HG03064 (cell line): ENCODE data around the gene ETV6.
A peak's percentile ranks its signal among the peaks of the same experiment; 100 is the strongest.

ENCODE experiments used
- ATAC-seq: cut with Tn5 transposase; IDR thresholded peaks from one replicate; pipeline ENCODE4 v1.9.1; 2021; ENCODE audit warnings: low read depth; ENCODE audit not compliant: unreplicated experiment

The ETV6 gene

GRCh38 chr12:11641522-11641921 lies 8.0 kb upstream of the ETV6 start:
- ATAC-seq: no peak

GRCh38 chr12:11642785-11643184 lies 6.7 kb upstream of the ETV6 start:
- no peak for ATAC-seq

GRCh38 chr12:11645391-11645790 lies 4.1 kb upstream of the ETV6 start:
- ATAC-seq: no peak

GRCh38 chr12:11648514-11649412 lies 711 bp upstream of the ETV6 start:
- ATAC-seq: peak; percentile 31

- ATAC-seq: no peak
Measured at GRCh38 chr12:11650286-11651281, 1.1 kb downstream of the ETV6 start.

DNA sequence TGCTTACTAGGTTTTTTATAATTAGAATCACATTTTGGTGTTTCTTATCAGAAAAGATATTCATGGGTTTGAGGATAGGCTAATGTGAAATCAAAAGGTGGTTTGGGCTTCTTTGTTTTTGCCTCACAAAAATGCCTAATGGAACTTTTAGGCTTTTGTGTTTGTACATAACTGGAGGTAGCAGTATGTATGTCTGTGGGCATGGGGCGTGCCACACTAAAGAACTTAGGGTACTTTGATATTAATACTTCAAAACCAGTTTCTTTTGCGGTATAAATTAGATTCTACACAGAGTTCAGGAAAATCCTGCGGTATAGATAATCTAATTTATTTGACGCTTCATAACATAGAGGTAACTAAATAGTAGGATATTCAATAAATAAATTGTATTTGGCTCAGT lies 1.9 kb downstream of the ETV6 start:
- ATAC-seq: no peak

- no peak for ATAC-seq
Measured at GRCh38 chr12:11651785-11652184, 2.3 kb downstream of the ETV6 start.

DNA sequence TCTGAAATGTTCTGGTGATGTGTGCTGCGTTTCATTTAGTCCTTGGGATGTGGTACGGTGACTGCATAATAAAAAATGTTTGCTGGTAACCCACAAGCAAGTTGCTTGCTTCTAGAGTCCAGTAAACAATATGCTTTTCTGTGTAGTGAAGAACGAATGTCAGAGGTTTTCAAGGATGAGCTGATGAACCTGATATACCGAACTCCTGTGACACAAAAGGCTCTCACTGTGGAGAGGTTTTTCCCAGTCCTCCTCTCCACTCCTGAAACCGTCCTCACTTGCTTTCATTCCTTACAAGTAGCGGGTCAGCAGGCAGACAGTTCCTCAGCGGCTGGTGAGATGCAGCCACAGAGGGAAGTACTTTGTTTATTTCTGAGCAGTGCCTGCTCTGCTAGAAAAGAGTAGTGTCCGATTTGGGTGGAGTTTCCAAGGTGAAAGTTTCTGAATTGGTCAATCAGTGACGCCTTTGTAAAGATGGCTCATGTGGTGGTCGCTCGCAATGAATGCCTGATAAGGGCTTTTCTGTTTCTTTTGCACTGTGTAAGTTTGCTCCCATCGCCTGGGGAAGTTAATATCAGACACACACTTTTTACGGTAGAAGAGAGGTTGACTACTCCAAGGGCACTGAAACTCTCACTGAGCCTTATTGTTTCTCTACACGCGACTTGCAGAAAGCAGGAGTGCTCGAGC lies 3.0 kb downstream of the ETV6 start:
- ATAC-seq: no peak

DNA sequence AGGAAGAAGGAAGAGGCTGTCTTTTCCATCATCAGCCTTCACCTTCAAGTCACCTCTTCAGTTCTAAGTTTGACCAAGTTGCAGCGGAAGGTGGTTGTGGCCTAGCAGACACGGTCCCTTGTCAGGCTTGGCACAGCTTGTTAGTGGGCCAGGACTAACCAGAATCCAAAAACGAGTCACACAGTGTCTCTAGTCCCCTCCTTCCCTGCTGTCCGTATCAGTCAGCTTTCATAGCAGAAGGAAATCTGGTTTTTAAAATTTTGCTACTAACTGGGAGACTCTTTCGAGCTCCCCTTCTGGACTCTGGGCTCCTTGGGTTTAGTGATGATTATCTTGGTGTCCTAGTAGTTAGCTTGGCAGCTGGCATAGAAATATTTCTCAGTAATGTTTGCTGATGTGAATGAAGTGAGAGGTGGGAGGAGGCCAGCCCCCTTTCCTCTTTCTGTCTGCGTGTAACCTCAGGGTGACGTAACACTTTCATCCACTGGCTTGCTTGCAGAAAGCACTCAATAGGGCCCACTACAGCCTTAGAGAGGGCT lies 3.8 kb downstream of the ETV6 start:
- no peak for ATAC-seq

DNA sequence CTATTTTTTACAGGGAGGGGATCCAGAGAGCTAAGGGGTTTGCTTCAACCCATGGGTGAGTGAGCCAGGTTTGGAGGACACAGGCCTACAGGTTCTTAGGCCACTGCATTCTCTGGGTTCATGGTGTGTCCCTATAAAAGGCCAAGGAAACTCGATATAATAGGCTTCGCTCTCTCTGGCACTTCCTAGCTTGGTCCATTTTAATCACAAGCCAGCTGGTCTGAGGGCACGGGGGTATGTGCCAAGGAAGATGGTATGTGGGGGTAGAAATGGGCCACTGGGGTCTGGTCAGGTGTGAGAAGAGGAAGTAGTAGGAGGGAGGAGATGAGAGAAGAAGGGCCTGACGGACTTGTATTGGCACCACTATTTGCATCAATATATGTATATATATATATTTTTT lies 4.9 kb downstream of the ETV6 start:
- ATAC-seq: no peak

DNA sequence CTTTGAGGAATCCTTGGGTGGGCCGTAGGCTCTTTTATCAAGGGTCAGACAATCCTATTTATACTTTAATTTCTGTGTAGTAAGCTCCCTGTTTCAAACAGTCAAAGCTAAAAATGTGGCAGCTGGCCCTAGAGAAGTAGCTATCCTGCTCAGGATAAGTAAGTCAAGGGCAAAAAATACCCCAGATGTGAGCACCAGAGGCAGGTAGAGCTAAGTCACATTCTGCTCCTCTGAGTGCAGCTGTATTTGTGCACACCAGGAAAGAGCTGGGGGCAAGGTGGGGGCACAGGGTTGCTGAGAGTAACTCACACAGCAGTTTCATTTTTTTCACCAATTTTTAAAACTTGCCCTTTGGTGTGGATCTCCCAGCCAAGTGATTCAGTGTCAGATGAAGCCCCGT lies 5.3 kb downstream of the ETV6 start:
- no peak for ATAC-seq

DNA sequence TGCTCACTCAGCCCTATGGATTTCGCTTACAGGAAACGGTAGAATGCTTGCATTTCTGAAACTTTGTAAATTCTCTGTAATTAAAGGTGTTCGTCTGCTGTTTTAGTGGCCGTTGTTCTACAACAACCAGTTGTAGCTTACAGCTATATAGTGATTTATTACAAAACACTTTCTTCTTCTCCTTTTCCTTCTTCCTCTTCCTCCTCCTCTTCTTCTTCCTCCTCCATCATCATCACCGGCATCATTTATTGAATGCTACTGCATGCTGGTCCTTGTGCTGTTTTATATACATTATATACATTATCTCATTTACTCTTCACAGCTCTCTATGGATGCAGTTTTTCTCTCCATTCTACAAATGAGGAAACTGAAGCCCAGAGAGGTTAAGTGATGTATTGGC lies 6.4 kb downstream of the ETV6 start:
- ATAC-seq: no peak

- ATAC-seq: no peak
Measured at GRCh38 chr12:11656550-11656949, 7.1 kb downstream of the ETV6 start.

- ATAC-seq: no peak
Measured at GRCh38 chr12:11657511-11657910, 8.0 kb downstream of the ETV6 start.

DNA sequence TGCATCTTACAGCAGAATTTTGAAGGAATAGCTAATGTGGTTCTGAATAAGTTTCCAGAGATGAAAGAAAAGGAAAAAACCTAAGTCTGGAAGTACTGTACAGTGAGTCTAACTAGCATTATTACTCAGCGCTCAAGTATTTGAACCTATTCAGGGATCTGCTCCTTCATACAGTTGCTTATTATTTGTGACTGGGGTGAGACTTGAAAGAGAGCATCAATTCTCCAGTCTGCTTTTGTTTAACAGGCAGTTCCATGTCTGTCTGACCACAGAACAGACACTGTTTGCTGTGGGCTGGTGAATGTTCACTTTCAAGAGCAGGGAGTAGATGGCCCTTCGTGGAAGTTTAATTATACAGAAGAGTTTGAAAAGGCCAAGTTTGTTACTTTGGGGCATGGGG lies 9.3 kb downstream of the ETV6 start:
- ATAC-seq: no peak

- no peak for ATAC-seq
Measured at GRCh38 chr12:11660624-11661023, 11.2 kb downstream of the ETV6 start.

DNA sequence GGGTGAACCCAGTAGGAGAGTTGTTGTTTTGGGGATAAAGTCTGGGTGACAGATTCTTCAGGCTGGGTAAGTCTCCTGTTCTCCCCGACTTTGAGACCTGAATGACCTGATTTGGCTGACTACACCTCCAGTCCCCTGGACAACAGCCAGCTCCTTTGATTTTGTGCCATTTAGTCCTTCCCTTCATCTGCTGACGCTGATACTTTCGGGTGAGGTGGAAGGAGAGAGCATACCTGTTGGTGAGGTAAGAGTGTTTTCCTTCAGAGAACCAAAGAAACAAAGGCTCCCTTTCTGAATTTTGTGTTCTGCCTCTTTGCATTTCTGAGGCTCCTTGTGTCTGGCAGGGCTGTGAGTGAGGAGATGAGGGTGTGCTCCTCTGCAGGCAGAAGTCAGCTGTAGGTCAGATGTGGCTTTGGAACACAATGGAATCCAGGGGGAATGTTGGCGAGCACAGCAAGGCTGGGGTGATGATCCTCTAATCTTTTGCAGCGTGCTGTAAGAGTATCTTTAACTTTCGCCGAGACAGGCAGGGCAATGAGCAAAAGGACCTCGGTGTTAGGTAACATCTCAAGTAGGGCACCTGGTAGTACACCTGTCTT lies 12.1 kb downstream of the ETV6 start:
- no peak for ATAC-seq

- ATAC-seq: no peak
Measured at GRCh38 chr12:11662369-11662768, 12.9 kb downstream of the ETV6 start.

GRCh38 chr12:11663130-11663529 lies 13.7 kb downstream of the ETV6 start:
- ATAC-seq: no peak

DNA sequence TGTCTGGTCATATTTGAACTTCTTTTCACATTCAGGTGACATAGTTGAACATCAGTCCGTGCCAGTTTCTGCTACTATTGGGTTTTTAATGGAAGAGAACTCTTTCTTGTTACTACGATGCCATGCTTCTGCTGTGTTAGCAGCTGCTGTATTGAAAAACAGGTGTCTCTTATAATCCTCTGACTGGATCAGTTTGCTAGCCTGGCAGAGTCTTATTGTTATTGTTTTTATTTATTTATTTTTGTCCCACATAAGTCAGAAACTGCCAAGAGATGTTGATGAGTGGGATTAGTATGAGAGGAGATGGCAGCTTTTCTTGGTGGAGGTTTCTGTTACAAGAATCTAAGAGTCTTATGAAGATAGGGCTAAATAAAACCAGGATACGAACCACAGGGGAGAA lies 14.6 kb downstream of the ETV6 start:
- no peak for ATAC-seq
